ENCODE measurements around the gene SIX2.

DNA sequence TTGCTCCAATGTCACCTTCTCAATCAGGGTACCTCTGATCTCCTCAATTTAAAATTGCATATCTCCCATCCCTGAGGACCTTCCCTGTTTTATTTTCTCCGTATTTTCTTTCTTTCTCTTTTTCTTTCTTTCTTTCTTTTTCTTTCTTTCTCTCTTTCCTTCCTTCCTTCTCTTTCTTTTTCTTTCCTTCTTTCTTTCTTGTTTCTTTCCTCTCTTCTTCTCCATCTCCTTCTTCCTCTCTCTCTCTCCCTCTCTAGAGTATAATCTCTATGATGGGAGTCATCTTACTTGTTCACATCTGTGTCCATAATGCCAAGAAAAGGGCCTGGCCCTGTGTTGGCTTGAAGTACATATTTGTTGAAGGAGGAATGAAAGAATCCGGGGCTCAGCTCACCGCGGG, 21.3 kb upstream of the SIX2 start:
- no peak for TF ChIP-seq POLR2A (IDR thresholded peaks at IDR 0.05)
- TF ChIP-seq, protein P1, sequence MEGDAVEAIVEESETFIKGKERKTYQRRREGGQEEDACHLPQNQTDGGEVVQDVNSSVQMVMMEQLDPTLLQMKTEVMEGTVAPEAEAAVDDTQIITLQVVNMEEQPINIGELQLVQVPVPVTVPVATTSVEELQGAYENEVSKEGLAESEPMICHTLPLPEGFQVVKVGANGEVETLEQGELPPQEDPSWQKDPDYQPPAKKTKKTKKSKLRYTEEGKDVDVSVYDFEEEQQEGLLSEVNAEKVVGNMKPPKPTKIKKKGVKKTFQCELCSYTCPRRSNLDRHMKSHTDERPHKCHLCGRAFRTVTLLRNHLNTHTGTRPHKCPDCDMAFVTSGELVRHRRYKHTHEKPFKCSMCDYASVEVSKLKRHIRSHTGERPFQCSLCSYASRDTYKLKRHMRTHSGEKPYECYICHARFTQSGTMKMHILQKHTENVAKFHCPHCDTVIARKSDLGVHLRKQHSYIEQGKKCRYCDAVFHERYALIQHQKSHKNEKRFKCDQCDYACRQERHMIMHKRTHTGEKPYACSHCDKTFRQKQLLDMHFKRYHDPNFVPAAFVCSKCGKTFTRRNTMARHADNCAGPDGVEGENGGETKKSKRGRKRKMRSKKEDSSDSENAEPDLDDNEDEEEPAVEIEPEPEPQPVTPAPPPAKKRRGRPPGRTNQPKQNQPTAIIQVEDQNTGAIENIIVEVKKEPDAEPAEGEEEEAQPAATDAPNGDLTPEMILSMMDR (IDR thresholded peaks at IDR 0.05) = no peak
- no peak for TF ChIP-seq EP300 (IDR thresholded peaks at IDR 0.05; ENCODE audit: low read depth)
